ENCODE measurements around the gene RTP5. TPM values are rescaled to one million over a fixed set of nuclear protein-coding genes. Genes with fewer than 3 reads are reported as not detected.

Gene RTP5
- total RNA-seq, 1 experiment from 2014 or later, result not detected

DNA sequence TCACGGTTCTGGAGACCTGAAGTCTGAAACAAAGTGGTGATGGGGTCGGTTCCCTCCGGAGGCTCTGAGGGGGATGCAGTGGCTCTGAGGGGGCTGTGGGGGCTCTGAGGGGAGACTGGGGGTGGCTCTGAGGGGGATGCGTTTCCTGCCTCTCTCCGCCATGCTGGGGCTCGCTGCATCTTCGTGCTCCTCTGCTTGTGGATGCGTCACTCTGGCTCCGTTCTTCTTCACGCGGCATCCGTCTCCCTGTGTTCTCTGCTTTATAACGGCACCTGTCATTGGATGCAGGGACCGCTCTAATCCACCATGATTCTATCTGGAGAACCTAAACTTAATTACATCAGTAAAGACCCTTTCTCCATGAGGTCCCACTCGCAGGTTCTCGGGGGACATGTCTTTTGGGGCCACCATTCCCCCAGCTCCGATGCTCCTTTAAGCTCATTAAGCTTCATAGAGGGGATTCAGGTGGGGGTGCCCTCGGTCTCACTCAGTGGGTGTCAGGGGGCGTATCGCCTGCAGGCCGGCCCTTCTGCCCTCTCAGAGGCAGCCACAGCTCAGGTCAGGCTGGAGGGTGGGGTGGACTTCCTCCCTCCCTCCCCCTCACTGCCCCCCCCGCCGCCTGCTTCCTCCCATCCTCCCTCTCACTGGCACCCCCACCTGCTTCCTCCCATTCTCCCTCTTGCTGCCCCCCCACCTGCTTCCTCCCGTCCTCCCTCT, 18.4 kb downstream of the RTP5 start:
- no peaks in the 10 kb centered on the region for H3K79me2 ChIP-seq (ENCODE audit: insufficient read depth, low read length)
- H3K36me3 ChIP-seq (ENCODE audit: control insufficient read depth in 1 of 2, insufficient read depth in 2 of 2, low read length in 2 of 2), result no peaks in the 10 kb centered on the region
- H3K4me2 ChIP-seq (ENCODE audit: low read length), result no peak overlapping the region
- no peaks in the 10 kb centered on the region for H3K27me3 ChIP-seq (ENCODE audit: insufficient read depth, low read length)
- H3K9me3 ChIP-seq (ENCODE audit: control insufficient read depth in 1 of 2, insufficient read depth in 1 of 2, low read depth in 1 of 2, low read length in 2 of 2), result no peaks in the 10 kb centered on the region
- H4K20me1 ChIP-seq (ENCODE audit: insufficient read depth), result no peaks in the 10 kb centered on the region
- intact Hi-C loops (cut with micrococcal nuclease), result loop anchor here (10.0 kb wide), 1 partner anchor 333 kb away; the partner anchor contains the start of gene BOK
- DNase-seq (ENCODE audit: low read depth, low spot score), result no peak
- no peak overlapping the region for H3K4me3 ChIP-seq (replicated peaks in 1 of 2; ENCODE audit: low read depth in 1 of 2, low read length in 2 of 2)
- POLR2A ChIA-PET, result no interaction called here
- CTCF ChIA-PET, result no interaction called here
- RAD21 ChIA-PET (ENCODE audit: low non-redundant PET in 1 of 2, low total read pairs in 2 of 2, uncharacterized antibody in 2 of 2, unreplicated experiment in 2 of 2), result no interaction called here
- TF ChIP-seq POLR2A (IDR thresholded peaks at IDR 0.05; ENCODE audit: borderline replicate concordance, extremely low read depth, insufficient read depth, insufficient read length), result no peak
- no peak overlapping the region for H3K27ac ChIP-seq (ENCODE audit: low read depth, low read length)
- peaks cover 1 to 7% of the 10 kb centered on the region in 2 experiments; a peak in 2 of 4 replicates for H3K4me1 ChIP-seq (ENCODE audit: control insufficient read depth in 1 of 2, insufficient read depth in 2 of 2, low read length in 2 of 2)
- H3K9ac ChIP-seq (ENCODE audit: low read length), result no peak overlapping the region
- no peak for ATAC-seq
- no peaks in the 10 kb centered on the region for H3K9me2 ChIP-seq (ENCODE audit: insufficient read depth)
- no TSS peak for BruUV-seq (replicated peaks)
- no peak overlapping the region for H2AFZ ChIP-seq (ENCODE audit: low read depth, low read length, poor library complexity, severe bottlenecking)

DNA sequence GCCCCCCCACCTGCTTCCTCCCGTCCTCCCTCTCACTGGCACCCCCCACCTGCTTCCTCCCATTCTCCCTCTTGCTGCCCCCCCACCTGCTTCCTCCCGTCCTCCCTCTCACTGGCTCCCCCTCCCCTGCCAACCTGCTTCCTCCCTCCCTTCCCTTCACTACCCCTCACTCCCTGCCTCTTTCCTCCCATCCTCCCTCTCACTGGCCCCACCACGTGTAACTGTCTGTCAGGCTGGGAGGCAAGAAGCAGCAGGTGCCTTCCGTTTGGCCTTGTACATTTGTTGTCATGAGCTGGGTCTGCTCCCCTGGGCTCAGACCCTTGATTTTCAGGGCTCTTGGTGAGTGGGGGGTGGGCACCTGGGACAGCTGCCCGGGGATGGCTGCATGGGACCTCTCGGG, 19.1 kb downstream of the RTP5 start:
- no peaks in the 10 kb centered on the region for H3K9me2 ChIP-seq (ENCODE audit: insufficient read depth)
- intact Hi-C loops (cut with micrococcal nuclease), result loop anchor here (10.0 kb wide), 1 partner anchor 334 kb away; the partner anchor contains the start of gene BOK
- no peak overlapping the region for H2AFZ ChIP-seq (ENCODE audit: low read depth, low read length, poor library complexity, severe bottlenecking)
- no peaks in the 10 kb centered on the region for H3K27me3 ChIP-seq (ENCODE audit: insufficient read depth, low read length)
- no peak for TF ChIP-seq POLR2AphosphoS5 (IDR thresholded peaks at IDR 0.05; ENCODE audit: low read depth, low read length)
- TF ChIP-seq YY1 (IDR thresholded peaks at IDR 0.05; ENCODE audit: extremely low read depth, insufficient replicate concordance, low read depth, low read length), result no peak
- TF ChIP-seq TCF7L2 (IDR thresholded peaks at IDR 0.05; ENCODE audit: borderline replicate concordance, extremely low read depth, insufficient read depth, insufficient read length), result no peak
- no peak for TF ChIP-seq SP1 (IDR thresholded peaks at IDR 0.05; ENCODE audit: low read depth)
- no peak for TF ChIP-seq EZH2 (IDR thresholded peaks at IDR 0.05)
- no peak for TF ChIP-seq SRF (IDR thresholded peaks at IDR 0.05; ENCODE audit: low read depth)
- TF ChIP-seq, protein P1, sequence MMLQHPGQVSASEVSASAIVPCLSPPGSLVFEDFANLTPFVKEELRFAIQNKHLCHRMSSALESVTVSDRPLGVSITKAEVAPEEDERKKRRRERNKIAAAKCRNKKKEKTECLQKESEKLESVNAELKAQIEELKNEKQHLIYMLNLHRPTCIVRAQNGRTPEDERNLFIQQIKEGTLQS (IDR thresholded peaks at IDR 0.05), result no peak
- TF ChIP-seq JUND (IDR thresholded peaks at IDR 0.05), result no peak
- TF ChIP-seq SIN3A (IDR thresholded peaks at IDR 0.05; ENCODE audit: low read depth), result no peak
- TF ChIP-seq EGR1 (IDR thresholded peaks at IDR 0.05; ENCODE audit: low read depth), result no peak
- no peak for TF ChIP-seq ELF1 (IDR thresholded peaks at IDR 0.05; ENCODE audit: borderline replicate concordance, low read depth)
- TF ChIP-seq, protein P2, sequence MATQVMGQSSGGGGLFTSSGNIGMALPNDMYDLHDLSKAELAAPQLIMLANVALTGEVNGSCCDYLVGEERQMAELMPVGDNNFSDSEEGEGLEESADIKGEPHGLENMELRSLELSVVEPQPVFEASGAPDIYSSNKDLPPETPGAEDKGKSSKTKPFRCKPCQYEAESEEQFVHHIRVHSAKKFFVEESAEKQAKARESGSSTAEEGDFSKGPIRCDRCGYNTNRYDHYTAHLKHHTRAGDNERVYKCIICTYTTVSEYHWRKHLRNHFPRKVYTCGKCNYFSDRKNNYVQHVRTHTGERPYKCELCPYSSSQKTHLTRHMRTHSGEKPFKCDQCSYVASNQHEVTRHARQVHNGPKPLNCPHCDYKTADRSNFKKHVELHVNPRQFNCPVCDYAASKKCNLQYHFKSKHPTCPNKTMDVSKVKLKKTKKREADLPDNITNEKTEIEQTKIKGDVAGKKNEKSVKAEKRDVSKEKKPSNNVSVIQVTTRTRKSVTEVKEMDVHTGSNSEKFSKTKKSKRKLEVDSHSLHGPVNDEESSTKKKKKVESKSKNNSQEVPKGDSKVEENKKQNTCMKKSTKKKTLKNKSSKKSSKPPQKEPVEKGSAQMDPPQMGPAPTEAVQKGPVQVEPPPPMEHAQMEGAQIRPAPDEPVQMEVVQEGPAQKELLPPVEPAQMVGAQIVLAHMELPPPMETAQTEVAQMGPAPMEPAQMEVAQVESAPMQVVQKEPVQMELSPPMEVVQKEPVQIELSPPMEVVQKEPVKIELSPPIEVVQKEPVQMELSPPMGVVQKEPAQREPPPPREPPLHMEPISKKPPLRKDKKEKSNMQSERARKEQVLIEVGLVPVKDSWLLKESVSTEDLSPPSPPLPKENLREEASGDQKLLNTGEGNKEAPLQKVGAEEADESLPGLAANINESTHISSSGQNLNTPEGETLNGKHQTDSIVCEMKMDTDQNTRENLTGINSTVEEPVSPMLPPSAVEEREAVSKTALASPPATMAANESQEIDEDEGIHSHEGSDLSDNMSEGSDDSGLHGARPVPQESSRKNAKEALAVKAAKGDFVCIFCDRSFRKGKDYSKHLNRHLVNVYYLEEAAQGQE (IDR thresholded peaks at IDR 0.05; ENCODE audit: low read depth), result no peak
- TF ChIP-seq RAD21 (IDR thresholded peaks at IDR 0.05; ENCODE audit: low read depth), result no peak
- H3K4me2 ChIP-seq (ENCODE audit: low read length), result no peak overlapping the region
- DNase-seq (ENCODE audit: low read depth, low spot score), result no peak
- RAD21 ChIA-PET (ENCODE audit: low non-redundant PET in 1 of 2, low total read pairs in 2 of 2, uncharacterized antibody in 2 of 2, unreplicated experiment in 2 of 2), result no interaction called here
- CTCF ChIA-PET, result no interaction called here
- H3K4me3 ChIP-seq (replicated peaks in 1 of 2; ENCODE audit: low read depth in 1 of 2, low read length in 2 of 2), result no peak overlapping the region
- no peaks in the 10 kb centered on the region for H3K79me2 ChIP-seq (ENCODE audit: insufficient read depth, low read length)
- no peaks in the 10 kb centered on the region for H3K36me3 ChIP-seq (ENCODE audit: control insufficient read depth in 1 of 2, insufficient read depth in 2 of 2, low read length in 2 of 2)
- no peak for ATAC-seq
- no peaks in the 10 kb centered on the region for H4K20me1 ChIP-seq (ENCODE audit: insufficient read depth)
- H3K27ac ChIP-seq (ENCODE audit: low read depth, low read length), result no peak overlapping the region
- H3K9ac ChIP-seq (ENCODE audit: low read length), result no peak overlapping the region
- POLR2A ChIA-PET, result no interaction called here
- peaks cover 0 to 6% of the 10 kb centered on the region in 2 experiments; a peak in 1 of 4 replicates for H3K4me1 ChIP-seq (ENCODE audit: control insufficient read depth in 1 of 2, insufficient read depth in 2 of 2, low read length in 2 of 2)
- no TSS peak for BruUV-seq (replicated peaks)
- no peaks in the 10 kb centered on the region for H3K9me3 ChIP-seq (ENCODE audit: control insufficient read depth in 1 of 2, insufficient read depth in 1 of 2, low read depth in 1 of 2, low read length in 2 of 2)

Data from HCT116 (cell line).